ENCODE results near the gene FOXP1. TPM values are rescaled to one million over a fixed set of nuclear protein-coding genes. Genes with fewer than 3 reads are reported as not detected.

Gene FOXP1
- polyA plus RNA-seq, 1 donor (not counting 4 experiments of a cell fraction or from before 2014, with no cell fraction given), result 14.6 TPM

DNA sequence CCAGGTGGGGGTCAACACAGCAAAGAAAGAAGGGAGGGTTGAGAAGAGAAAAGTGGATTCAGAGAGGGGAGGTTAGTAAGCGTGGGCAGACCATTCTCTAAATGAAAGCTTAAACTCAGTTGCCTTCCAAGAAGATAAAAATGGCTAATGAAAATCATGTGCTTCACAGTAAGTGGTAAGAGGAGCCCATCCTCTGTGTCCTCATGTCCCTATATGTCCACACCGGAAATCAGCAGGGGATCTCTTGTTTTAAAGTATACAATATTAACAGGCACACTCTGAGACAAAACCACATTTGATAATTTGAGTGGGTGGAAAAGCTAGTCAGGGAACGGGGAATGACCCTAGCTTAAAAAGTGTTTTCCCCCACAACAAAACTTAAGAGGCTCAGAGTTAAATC is 4.4 kb upstream of the FOXP1 start:
- H3K9ac ChIP-seq (ENCODE audit: control insufficient read depth, extremely low read depth, insufficient read depth, low read length), result no peak overlapping the region
- H3K4me1 ChIP-seq (ENCODE audit: control insufficient read depth, extremely low read depth, insufficient read depth, low read length), result peaks cover 6% of the 10 kb centered on the region
- H3K79me2 ChIP-seq (ENCODE audit: control insufficient read depth, insufficient read depth, low read length), result no peaks in the 10 kb centered on the region
- H3K27ac ChIP-seq (ENCODE audit: control insufficient read depth, insufficient read depth, low read length), result no peak overlapping the region
- DNase-seq (ENCODE audit: low read depth, low spot score) (no peak), FAIRE-seq (no peak)
- H3K9me1 ChIP-seq (ENCODE audit: control insufficient read depth, extremely low read depth, insufficient read depth, low read length), result no peaks in the 10 kb centered on the region
- no peak overlapping the region for H3K4me2 ChIP-seq (ENCODE audit: control insufficient read depth, extremely low read depth, insufficient read depth, low read depth, low read length)
- no peak overlapping the region for H3K4me3 ChIP-seq (ENCODE audit: control insufficient read depth in 2 of 3, extremely low read depth in 1 of 3, insufficient read depth in 2 of 3, low read depth in 1 of 3, low read length in 3 of 3)
- H3K27me3 ChIP-seq (ENCODE audit: control insufficient read depth, extremely low read depth, insufficient read depth, low read length), result no peaks in the 10 kb centered on the region
- H3K36me3 ChIP-seq (ENCODE audit: control insufficient read depth in 2 of 2, extremely low read depth in 1 of 2, insufficient read depth in 2 of 2, low read length in 2 of 2), result no peaks in the 10 kb centered on the region
- no peak overlapping the region for H2AFZ ChIP-seq (ENCODE audit: control insufficient read depth, low read length)
- H4K20me1 ChIP-seq (ENCODE audit: control insufficient read depth, extremely low read depth, insufficient read depth, low read length), result no peaks in the 10 kb centered on the region
- TF ChIP-seq, protein P1, sequence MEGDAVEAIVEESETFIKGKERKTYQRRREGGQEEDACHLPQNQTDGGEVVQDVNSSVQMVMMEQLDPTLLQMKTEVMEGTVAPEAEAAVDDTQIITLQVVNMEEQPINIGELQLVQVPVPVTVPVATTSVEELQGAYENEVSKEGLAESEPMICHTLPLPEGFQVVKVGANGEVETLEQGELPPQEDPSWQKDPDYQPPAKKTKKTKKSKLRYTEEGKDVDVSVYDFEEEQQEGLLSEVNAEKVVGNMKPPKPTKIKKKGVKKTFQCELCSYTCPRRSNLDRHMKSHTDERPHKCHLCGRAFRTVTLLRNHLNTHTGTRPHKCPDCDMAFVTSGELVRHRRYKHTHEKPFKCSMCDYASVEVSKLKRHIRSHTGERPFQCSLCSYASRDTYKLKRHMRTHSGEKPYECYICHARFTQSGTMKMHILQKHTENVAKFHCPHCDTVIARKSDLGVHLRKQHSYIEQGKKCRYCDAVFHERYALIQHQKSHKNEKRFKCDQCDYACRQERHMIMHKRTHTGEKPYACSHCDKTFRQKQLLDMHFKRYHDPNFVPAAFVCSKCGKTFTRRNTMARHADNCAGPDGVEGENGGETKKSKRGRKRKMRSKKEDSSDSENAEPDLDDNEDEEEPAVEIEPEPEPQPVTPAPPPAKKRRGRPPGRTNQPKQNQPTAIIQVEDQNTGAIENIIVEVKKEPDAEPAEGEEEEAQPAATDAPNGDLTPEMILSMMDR (optimal IDR thresholded peaks at IDR 0.05 in 1 of 3, IDR thresholded peaks at IDR 0.05 in 1 of 3, conservative IDR thresholded peaks at IDR 0.05 in 1 of 3; ENCODE audit: extremely low read depth in 1 of 3, insufficient read depth in 2 of 3, low read length in 3 of 3), result no peak
- no peak for TF ChIP-seq EZH2 (IDR thresholded peaks at IDR 0.05; ENCODE audit: low read length)
- dilution Hi-C loops (cut with MboI; ENCODE audit: extremely low pct_ligation_motif_present, low sequenced_read_pairs), result no loop called here
- H3K9me3 ChIP-seq (ENCODE audit: control insufficient read depth, low read depth, low read length), result no peaks in the 10 kb centered on the region

DNA sequence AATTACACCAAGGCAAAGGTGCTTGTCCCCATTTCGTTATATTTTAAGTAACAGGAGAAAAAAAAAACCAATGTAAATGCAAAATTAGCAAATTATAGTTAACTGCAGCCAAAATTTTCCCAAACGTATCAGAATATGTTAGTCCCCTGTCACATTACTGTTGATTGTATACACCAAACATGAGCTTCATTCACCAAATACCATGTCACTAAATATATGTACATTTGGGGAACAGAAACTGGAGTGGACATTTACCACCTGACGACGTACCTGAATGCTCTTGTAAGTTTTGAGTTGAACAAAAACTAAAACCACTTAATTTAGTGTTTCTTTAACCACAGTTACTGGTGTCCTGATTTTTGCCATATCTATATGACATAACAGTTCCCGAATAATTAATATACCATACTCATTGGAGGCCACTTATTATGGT is 3.3 kb upstream of the FOXP1 start:
- peaks cover 6% of the 10 kb centered on the region for H3K79me2 ChIP-seq (ENCODE audit: control insufficient read depth, insufficient read depth, low read length)
- no peak for TF ChIP-seq EZH2 (IDR thresholded peaks at IDR 0.05; ENCODE audit: low read length)
- no peak for FAIRE-seq
- no peaks in the 10 kb centered on the region for H4K20me1 ChIP-seq (ENCODE audit: control insufficient read depth, extremely low read depth, insufficient read depth, low read length)
- H3K9me3 ChIP-seq (ENCODE audit: control insufficient read depth, low read depth, low read length), result no peaks in the 10 kb centered on the region
- no peak overlapping the region for H3K27ac ChIP-seq (ENCODE audit: control insufficient read depth, insufficient read depth, low read length)
- H3K4me3 ChIP-seq (ENCODE audit: control insufficient read depth in 2 of 3, extremely low read depth in 1 of 3, insufficient read depth in 2 of 3, low read depth in 1 of 3, low read length in 3 of 3), result no peak overlapping the region
- no peaks in the 10 kb centered on the region for H3K36me3 ChIP-seq (ENCODE audit: control insufficient read depth in 2 of 2, extremely low read depth in 1 of 2, insufficient read depth in 2 of 2, low read length in 2 of 2)
- H3K4me2 ChIP-seq (ENCODE audit: control insufficient read depth, extremely low read depth, insufficient read depth, low read depth, low read length), result no peak overlapping the region
- H3K9ac ChIP-seq (ENCODE audit: control insufficient read depth, extremely low read depth, insufficient read depth, low read length), result no peak overlapping the region
- peaks cover 6% of the 10 kb centered on the region for H3K4me1 ChIP-seq (ENCODE audit: control insufficient read depth, extremely low read depth, insufficient read depth, low read length)
- H3K9me1 ChIP-seq (ENCODE audit: control insufficient read depth, extremely low read depth, insufficient read depth, low read length), result no peaks in the 10 kb centered on the region
- DNase-seq (ENCODE audit: low read depth, low spot score), result no peak
- no peak overlapping the region for H2AFZ ChIP-seq (ENCODE audit: control insufficient read depth, low read length)
- H3K27me3 ChIP-seq (ENCODE audit: control insufficient read depth, extremely low read depth, insufficient read depth, low read length), result no peaks in the 10 kb centered on the region
- dilution Hi-C loops (cut with MboI; ENCODE audit: extremely low pct_ligation_motif_present, low sequenced_read_pairs), result no loop called here

Measured in keratinocyte (primary cell).